ENCODE results near the gene CNIH3. TPM values are rescaled to one million over a fixed set of nuclear protein-coding genes. Genes with fewer than 3 reads are reported as not detected.

CNIH3 gene
- total and polyA plus RNA-seq, 2 donors (not counting 3 experiments of a cell fraction or from before 2014, with no cell fraction given): 1.3 to 2.5 TPM

- peaks cover 0 to 4% of the 10 kb centered on the region in 2 experiments for H3K27me3 ChIP-seq (ENCODE audit: control insufficient read depth in 2 of 2, insufficient read depth in 2 of 2, low read length in 2 of 2)
- H2AFZ ChIP-seq (ENCODE audit: low read depth, low read length): no peak overlapping the region
- H3K4me1 ChIP-seq (ENCODE audit: control insufficient read depth, extremely low read depth, insufficient read depth, low read length): no peaks in the 10 kb centered on the region
- intact Hi-C loops (cut with micrococcal nuclease): no loop called here
- FAIRE-seq (no peak), DNase-seq (ENCODE audit: low read depth, low spot score) (no peak)
- H3K36me3 ChIP-seq (ENCODE audit: control insufficient read depth in 2 of 2, extremely low read depth in 1 of 2, insufficient read depth in 2 of 2, low read length in 2 of 2): no peaks in the 10 kb centered on the region
- H3K9me1 ChIP-seq (replicated peaks; ENCODE audit: control insufficient read depth, extremely low read depth, insufficient read depth, low read length): no peaks in the 10 kb centered on the region
- POLR2A ChIA-PET: no interaction called here
- no peak overlapping the region for H3K27ac ChIP-seq (ENCODE audit: insufficient read depth, low read depth, low read length)
- H3K9me3 ChIP-seq (replicated peaks; ENCODE audit: control insufficient read depth, insufficient read depth, low read length): no peaks in the 10 kb centered on the region
- H3K9ac ChIP-seq (replicated peaks; ENCODE audit: extremely low read depth, insufficient read depth, low read length): no peak overlapping the region
- H3K4me3 ChIP-seq (replicated peaks in 1 of 3; ENCODE audit: insufficient read depth in 1 of 3, low read depth in 1 of 3, low read length in 3 of 3): no peak overlapping the region
- no peaks in the 10 kb centered on the region for H3K79me2 ChIP-seq (ENCODE audit: control insufficient read depth, insufficient read depth, low read length)
- TF ChIP-seq EZH2 (IDR thresholded peaks at IDR 0.05; ENCODE audit: borderline replicate concordance, low read depth, low read length, severe bottlenecking): no peak
- TF ChIP-seq POLR2AphosphoS5 (IDR thresholded peaks at IDR 0.05; ENCODE audit: insufficient read depth, low read depth, low read length): no peak
- peaks cover 2% of the 10 kb centered on the region for H4K20me1 ChIP-seq (replicated peaks; ENCODE audit: control insufficient read depth, extremely low read depth, insufficient read depth, low read length)
- no peak overlapping the region for H3K4me2 ChIP-seq (ENCODE audit: insufficient read depth, low read length)
- dilution Hi-C loops (cut with MboI; ENCODE audit: extremely low pct_ligation_motif_present, low sequenced_read_pairs): no loop called here
- CTCF ChIA-PET: no interaction called here
- no TSS peak for BruUV-seq (replicated peaks)
Observed at GRCh38 chr1:224785040-224785328, 168.9 kb downstream of the CNIH3 start.

GRCh38 chr1:224785622-224786021 is 169.5 kb downstream of the CNIH3 start:
- dilution Hi-C loops (cut with MboI; ENCODE audit: extremely low pct_ligation_motif_present, low sequenced_read_pairs): no loop called here
- H2AFZ ChIP-seq (ENCODE audit: low read depth, low read length): no peak overlapping the region
- H3K27ac ChIP-seq (ENCODE audit: insufficient read depth, low read depth, low read length): no peak overlapping the region
- no peaks in the 10 kb centered on the region for H3K9me1 ChIP-seq (replicated peaks; ENCODE audit: control insufficient read depth, extremely low read depth, insufficient read depth, low read length)
- no peaks in the 10 kb centered on the region for H3K4me1 ChIP-seq (ENCODE audit: control insufficient read depth, extremely low read depth, insufficient read depth, low read length)
- intact Hi-C loops (cut with micrococcal nuclease): no loop called here
- CTCF ChIA-PET: no interaction called here
- no peak overlapping the region for H3K4me2 ChIP-seq (ENCODE audit: insufficient read depth, low read length)
- DNase-seq (ENCODE audit: low read depth, low spot score): no peak
- FAIRE-seq: no peak
- BruUV-seq (replicated peaks): no TSS peak
- POLR2A ChIA-PET: no interaction called here
- H3K4me3 ChIP-seq (replicated peaks in 1 of 3; ENCODE audit: insufficient read depth in 1 of 3, low read depth in 1 of 3, low read length in 3 of 3): no peak overlapping the region
- no peaks in the 10 kb centered on the region for H3K36me3 ChIP-seq (ENCODE audit: control insufficient read depth in 2 of 2, extremely low read depth in 1 of 2, insufficient read depth in 2 of 2, low read length in 2 of 2)
- no peaks in the 10 kb centered on the region for H3K9me3 ChIP-seq (replicated peaks; ENCODE audit: control insufficient read depth, insufficient read depth, low read length)
- H4K20me1 ChIP-seq (replicated peaks; ENCODE audit: control insufficient read depth, extremely low read depth, insufficient read depth, low read length): peaks cover 2% of the 10 kb centered on the region
- H3K9ac ChIP-seq (replicated peaks; ENCODE audit: extremely low read depth, insufficient read depth, low read length): no peak overlapping the region
- peaks cover 0 to 4% of the 10 kb centered on the region in 2 experiments for H3K27me3 ChIP-seq (ENCODE audit: control insufficient read depth in 2 of 2, insufficient read depth in 2 of 2, low read length in 2 of 2)
- H3K79me2 ChIP-seq (ENCODE audit: control insufficient read depth, insufficient read depth, low read length): no peaks in the 10 kb centered on the region
- TF ChIP-seq MYC (IDR thresholded peaks at IDR 0.05; ENCODE audit: low read depth, low read length) (no peak), GATA2 (IDR thresholded peaks at IDR 0.05; ENCODE audit: insufficient read depth, insufficient read length, low read depth, low read length) (no peak), CTCF (IDR thresholded peaks at IDR 0.05; ENCODE audit: extremely low read depth in 1 of 2, insufficient read depth in 1 of 2, low read depth in 1 of 2, low read length in 2 of 2) (no peak), JUN (IDR thresholded peaks at IDR 0.05; ENCODE audit: borderline replicate concordance, insufficient read depth, insufficient read length, low read depth) (no peak), POLR2A (IDR thresholded peaks at IDR 0.05; ENCODE audit: low read depth, low read length) (no peak), EZH2 (IDR thresholded peaks at IDR 0.05; ENCODE audit: borderline replicate concordance, low read depth, low read length, severe bottlenecking) (no peak), MAX (IDR thresholded peaks at IDR 0.05; ENCODE audit: insufficient read depth, insufficient read length) (no peak), FOS (IDR thresholded peaks at IDR 0.05; ENCODE audit: borderline replicate concordance, insufficient read depth, low read length) (no peak), POLR2AphosphoS5 (IDR thresholded peaks at IDR 0.05; ENCODE audit: insufficient read depth, low read depth, low read length) (no peak)

Data from endothelial cell of umbilical vein (primary cell).